Mesendoderm (in vitro differentiated cells): ENCODE measurements around the gene TBC1D3I. TPM values are rescaled to one million over a fixed set of nuclear protein-coding genes. Genes with fewer than 3 reads are reported as not detected.

Experiments used
- DNase-seq: peaks from one replicate; pipeline ENCODE4 v3.0.0; 2013
- H2AK5ac ChIP-seq: 2 replicates; pipeline ENCODE4 v1.6.1; 2013; ENCODE audit warnings: low read length, inconsistent platforms
- H2BK120ac ChIP-seq: 2 replicates; pipeline ENCODE4 v1.6.1; 2013; ENCODE audit warnings: low read depth, mild to moderate bottlenecking, low read length, moderate library complexity, mixed read lengths
- H2BK15ac ChIP-seq: replicated peaks from 2 replicates; pipeline ENCODE4 v1.6.1; 2013; ENCODE audit warnings: low read depth, mild to moderate bottlenecking, moderate library complexity
- H2BK5ac ChIP-seq: 2 replicates; pipeline ENCODE4 v1.6.1; 2013; ENCODE audit warnings: low read length, inconsistent platforms
- H3K18ac ChIP-seq: 2 replicates; pipeline ENCODE4 v1.6.1; 2013; ENCODE audit warnings: mild to moderate bottlenecking, low read length, mixed read lengths
- H3K23ac ChIP-seq: one replicate; pipeline ENCODE4 v1.6.1; 2013; ENCODE audit warnings: low read length
- H3K27ac ChIP-seq: 2 replicates; pipeline ENCODE4 v1.5.1; 2013; ENCODE audit warnings: low read depth, mild to moderate bottlenecking, inconsistent platforms, low read length, moderate library complexity
- H3K27me3 ChIP-seq: 2 replicates; pipeline ENCODE4 v1.6.1; 2013; ENCODE audit warnings: low read length, control low read depth, mild to moderate bottlenecking, inconsistent platforms; ENCODE audit not compliant: insufficient read depth, poor library complexity
- H3K36me3 ChIP-seq: 2 replicates; pipeline ENCODE4 v1.6.1; 2013; ENCODE audit warnings: low read length, inconsistent platforms; ENCODE audit not compliant: control insufficient read depth, insufficient read depth
- H3K4ac ChIP-seq: one replicate; pipeline ENCODE4 v1.6.1; 2013; ENCODE audit warnings: low read depth, mild to moderate bottlenecking, low read length, moderate library complexity
- H3K4me1 ChIP-seq: 2 replicates; pipeline ENCODE4 v1.6.1; 2013; ENCODE audit warnings: low read depth, low read length, inconsistent platforms; ENCODE audit not compliant: control insufficient read depth
- H3K4me2 ChIP-seq: 2 replicates; pipeline ENCODE4 v1.6.1; 2013; ENCODE audit warnings: low read length
- H3K4me3 ChIP-seq: 2 replicates; pipeline ENCODE4 v1.5.1; 2013; ENCODE audit warnings: mild to moderate bottlenecking, low read length
- H3K56ac ChIP-seq: one replicate; pipeline ENCODE4 v1.6.1; 2013; ENCODE audit warnings: low read length
- H3K79me1 ChIP-seq: 2 replicates; pipeline ENCODE4 v1.6.1; 2013; ENCODE audit warnings: low read length, inconsistent platforms
- H3K79me2 ChIP-seq: 2 replicates; pipeline ENCODE4 v1.6.1; 2013; ENCODE audit warnings: mild to moderate bottlenecking, low read length; ENCODE audit not compliant: control insufficient read depth, insufficient read depth
- H3K9ac ChIP-seq: 2 replicates; pipeline ENCODE4 v1.6.1; 2013; ENCODE audit warnings: low read length, inconsistent platforms
- H4K5ac ChIP-seq: one replicate; pipeline ENCODE4 v1.6.1; 2013; ENCODE audit warnings: low read length
- H4K8ac ChIP-seq: one replicate; pipeline ENCODE4 v1.6.1; 2013; ENCODE audit warnings: low read depth, mild to moderate bottlenecking, control low read depth, low read length, moderate library complexity
- WGBS: extraction: QIAGEN DNeasy Blood & Tissue Kit; methylation state at CpG from one replicate; pipeline ENCODE4 v1.1.7; 2013; ENCODE audit warnings: low lambda C conversion rate, missing lambda C conversion rate; ENCODE audit not compliant: insufficient coverage; ENCODE audit errors: extremely low coverage; 5-methylcytosine and 5-hydroxymethylcytosine counted together
- small RNA-seq: library from polyadenylated mRNA; stranded (forward); fragments of <200 nt; extraction: miRNeasy Mini kit (QIAGEN cat#:217004); gene quantifications from one replicate; pipeline ENCODE3, GENCODE V24; 2013; ENCODE audit not compliant: insufficient read depth

Gene TBC1D3I

DNA sequence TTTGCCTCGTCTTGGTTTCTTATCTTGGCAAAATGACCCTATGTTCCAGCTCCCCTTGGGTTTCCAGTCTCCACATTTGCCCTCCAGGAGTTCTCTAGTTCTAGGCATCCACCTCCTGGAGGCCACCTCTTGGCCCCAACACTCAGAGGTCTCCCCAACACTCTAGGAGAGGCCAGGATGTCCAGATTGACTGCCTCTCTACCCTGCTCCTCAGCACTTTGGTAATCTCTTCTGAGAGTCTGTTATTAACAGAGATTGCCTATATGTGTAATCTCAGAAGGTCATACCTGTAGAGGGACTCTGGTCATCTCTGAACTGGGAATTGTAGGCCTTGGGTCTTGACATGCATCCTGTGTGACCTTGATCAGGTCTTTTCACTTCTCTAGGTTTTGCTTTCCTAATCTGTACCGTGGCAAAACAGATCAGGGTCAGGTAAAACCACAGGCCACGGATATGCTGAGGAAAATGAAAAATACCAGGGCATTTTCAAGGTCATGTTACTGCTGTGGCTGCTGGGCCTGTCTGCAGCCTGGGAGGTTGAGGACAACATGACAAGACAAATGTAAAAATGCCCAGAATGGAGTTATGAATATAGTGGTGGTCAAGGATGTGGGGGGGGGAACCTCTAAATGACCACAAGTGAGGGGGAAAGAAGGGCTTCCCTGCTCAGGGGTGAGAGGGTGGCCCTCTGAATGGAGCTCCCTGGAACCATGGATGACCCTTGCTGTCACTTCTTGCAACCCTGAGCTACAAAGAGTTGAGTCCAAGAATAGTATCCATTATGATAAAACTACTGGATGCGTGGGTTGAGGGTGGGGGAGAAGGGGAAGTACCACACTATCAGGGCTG lies 58.5 kb downstream of the TBC1D3I start:
- Histone ChIP-seq H2BK5ac (no peak overlapping the region), H3K4ac (no peak overlapping the region), H3K4me1 (no peaks in the 10 kb centered on the region), H2BK15ac (no peak overlapping the region), H2AK5ac (no peak overlapping the region), H3K23ac (no peak overlapping the region), H3K27ac (no peak overlapping the region), H4K5ac (no peak overlapping the region), H3K9ac (no peak overlapping the region), H3K4me3 (no peak overlapping the region), H3K27me3 (no peaks in the 10 kb centered on the region), H3K56ac (no peak overlapping the region), H3K79me2 (no peaks in the 10 kb centered on the region), H2BK120ac (no peak overlapping the region), H3K4me2 (no peak overlapping the region), H3K79me1 (no peaks in the 10 kb centered on the region), H4K8ac (no peak overlapping the region), H3K18ac (no peak overlapping the region), H3K36me3 (no peaks in the 10 kb centered on the region)
- DNase-seq = no peak
- no CpG with 5 or more reads among the region's 4 CpGs for WGBS

- no CpG with 5 or more reads among the region's 7 CpGs for WGBS
- no peak overlapping the region for H3K27ac ChIP-seq
- no peak for DNase-seq
Measured at GRCh38 chr17:36204724-36205500, 59.5 kb downstream of the TBC1D3I start.

More at GRCh38 chr17:36204724-36205500, 59.5 kb downstream of the TBC1D3I start:
- Histone ChIP-seq H3K56ac (no peak overlapping the region), H3K79me2 (no peaks in the 10 kb centered on the region), H2AK5ac (no peak overlapping the region), H3K4me3 (no peak overlapping the region), H4K8ac (no peak overlapping the region), H4K5ac (no peak overlapping the region), H3K23ac (no peak overlapping the region), H3K9ac (no peak overlapping the region), H3K4me2 (no peak overlapping the region), H3K18ac (no peak overlapping the region), H3K4ac (no peak overlapping the region), H2BK5ac (no peak overlapping the region), H3K4me1 (no peaks in the 10 kb centered on the region), H3K36me3 (no peaks in the 10 kb centered on the region), H3K79me1 (no peaks in the 10 kb centered on the region), H2BK15ac (no peak overlapping the region), H2BK120ac (no peak overlapping the region), H3K27me3 (no peaks in the 10 kb centered on the region)

Small RNAs within 50 kb of the gene (small RNA-seq; reads per million reads assigned to genes)
- gene AC243829.3 = not detected
- gene AC243829.6 = not detected
- not detected for gene RF00019
